Adrenal gland (tissue), 12 donors: ENCODE measurements around the gene CDV3. TPM values are rescaled to one million over a fixed set of nuclear protein-coding genes. Genes with fewer than 3 reads are reported as not detected.

Experiments used
- DNase-seq, 7 donors: peaks; one replicate each; pipeline ENCODE4 v3.0.0-alpha.2; 2019 to 2020
- H3K27ac ChIP-seq, 5 donors: fragments of 200-600 bp; sonication (generic) in 4 of 5; 1 replicate in 3 of 5; 2 replicates in 2 of 5; pipeline versions ENCODE4 v1.5.1 to v1.8.0; 2016 to 2020; ENCODE audit warnings: mild to moderate bottlenecking in 1 of 5
- H3K27me3 ChIP-seq: fragments of 200-600 bp; 2 replicates; pipeline ENCODE4 v1.8.0; 2021
- H3K36me3 ChIP-seq, 2 donors: fragments of 200-600 bp; replicated peaks in 1 of 2; 1 replicate in 1 of 2; 2 replicates in 1 of 2; pipeline versions ENCODE4 v1.5.1 to v1.8.0; 2018 to 2022
- H3K4me1 ChIP-seq, 2 donors: fragments of 200-600 bp; replicated peaks in 1 of 2; 1 replicate in 1 of 2; 2 replicates in 1 of 2; pipeline versions ENCODE4 v1.5.1 to v1.8.0; 2018 to 2021
- H3K4me3 ChIP-seq, 4 donors: fragments of 200-600 bp; sonication (generic) in 3 of 4; one replicate each; pipeline ENCODE4 v1.5.1; 2016 to 2018
- H3K9me3 ChIP-seq, 3 donors: fragments of 200-600 bp; sonication (generic) in 1 of 3; replicated peaks in 1 of 3; 1 replicate in 2 of 3; 2 replicates in 1 of 3; pipeline versions ENCODE4 v1.5.1 to v1.8.0; 2016 to 2021
- CTCF ChIP-seq, 6 experiments: fragments of 450-650 bp in 4 of 6; fragments of 200-600 bp in 2 of 6; sonication (generic) in 1 of 6; IDR thresholded peaks; 1 replicate in 5 of 6; 2 replicates in 1 of 6; pipeline versions ENCODE4 v1.5.1 to v1.8.0; 2016 to 2021; ENCODE audit warnings: antibody characterized with exemption in 6 of 6, mild to moderate bottlenecking in 2 of 6, moderate library complexity in 1 of 6
- POLR2A ChIP-seq, 2 donors: fragments of 450-650 bp; IDR thresholded peaks; one replicate each; pipeline ENCODE4 v1.6.1; 2017; ENCODE audit warnings: antibody characterized with exemption in 2 of 2, mild to moderate bottlenecking in 2 of 2, moderate library complexity in 1 of 2
- WGBS, 4 donors: extraction: QIAGEN DNeasy Blood & Tissue Kit in 2 of 4; methylation state at CpG; one replicate each; pipeline versions ENCODE4 v1.1.5 to v1.1.7; 2013 to 2017; 5-methylcytosine and 5-hydroxymethylcytosine counted together
- intact Hi-C, 2 donors: fragments of 100-400 bp; cut with DNase I; formaldehyde crosslinking; loops; one replicate each; pipeline versions ENCODE4 v1.14.1 to v1.15.0; 2022 to 2023
- polyA plus RNA-seq, 3 donors: library from polyadenylated mRNA; stranded (reverse); fragments of 200-250 nt in 2 of 3; fragments of 350-450 nt in 1 of 3; fragmentation: Illumina TruSeq in 1 of 3; extraction: RNeasy Lipid Tissue Mini Kit (QIAGEN cat#74804) in 1 of 3; gene quantifications; one replicate each; pipeline ENCODE4 v1.2.3, GENCODE V29; 2013 to 2014
- total RNA-seq, 9 donors: library from RNA; depleted of rRNA in 4 of 9; stranded (reverse); fragments of >200 nt in 4 of 9; fragments of 120-200 nt in 1 of 9; fragmentation: NEBNext Ultra II Directional in 1 of 9; extraction: Animal tissue kit (Norgen Biotek cat#: 25700) in 1 of 9; gene quantifications; one replicate each; pipeline versions ENCODE4 v1.1.0 to v1.2.4, GENCODE V29; 2013 to 2023
- donor health status: healthy with polysubstance abuse.
- donor health status: Bipolar disorder and iron deficiency.
- donor health status: DM: yes; HTN: yes; CAD: no.
- donor health status: DM: no; HTN: no; CAD: no.
- donor health status: DM: no; HTN: no; CAD: no.
- donor health status: DM: yes; HTN: yes; CAD: no.

Gene CDV3
- total and polyA plus RNA-seq, 12 donors, result 30.8 to 309 (median 124) TPM

DNA sequence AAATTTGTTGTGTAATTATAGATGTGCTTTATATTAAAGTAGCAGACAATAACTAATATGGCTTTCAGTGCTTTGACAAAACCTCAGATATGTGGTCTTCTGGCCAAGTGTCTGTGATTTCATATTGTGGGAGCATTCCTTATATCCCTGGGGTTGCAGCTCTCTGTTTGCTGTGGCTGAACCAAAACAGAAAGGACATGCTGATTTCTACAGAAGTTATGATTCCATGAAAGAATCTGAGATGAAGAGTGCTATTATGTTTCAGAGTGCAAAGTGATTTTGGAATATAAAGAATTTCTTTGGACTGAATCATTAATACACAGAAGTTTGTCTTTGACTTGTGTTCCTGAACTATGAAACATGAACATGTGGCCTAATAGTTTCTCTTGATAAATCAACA, 36.5 kb downstream of the CDV3 start:
- H3K27ac ChIP-seq, result no peak overlapping the region
- no peak overlapping the region for H3K4me3 ChIP-seq
- intact Hi-C loops, result no loop called here
- H3K4me1 ChIP-seq, result no peaks in the 10 kb centered on the region
- no peak for DNase-seq
- no peaks in the 10 kb centered on the region for H3K9me3 ChIP-seq
- TF ChIP-seq CTCF (IDR thresholded peaks at IDR 0.05) (no peak), POLR2A (IDR thresholded peaks at IDR 0.05) (no peak)
- peaks cover 0 to 20% of the 10 kb centered on the region in 2 donors for H3K36me3 ChIP-seq
- no peaks in the 10 kb centered on the region for H3K27me3 ChIP-seq

DNA sequence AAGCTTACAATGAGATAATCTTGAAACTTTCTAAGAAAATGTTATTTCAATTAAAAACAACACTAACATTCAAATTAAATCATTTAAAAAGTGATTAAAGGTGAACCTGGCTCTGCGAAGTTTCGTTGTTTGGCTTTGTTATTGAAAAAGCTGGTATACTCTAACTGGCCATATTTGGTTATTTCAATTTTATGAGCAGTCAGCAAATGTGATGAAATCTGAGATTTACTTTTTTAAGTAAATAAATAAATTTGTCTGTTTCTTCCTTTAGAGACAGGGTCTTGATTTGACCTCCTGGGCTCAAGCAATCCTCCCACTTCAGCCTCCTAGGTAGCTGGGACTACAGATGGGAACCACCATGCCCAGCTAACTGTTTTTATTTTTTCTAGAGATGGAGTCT, 38.0 kb downstream of the CDV3 start:
- Histone ChIP-seq H3K4me1 (no peaks in the 10 kb centered on the region), H3K4me3 (no peak overlapping the region), H3K36me3 (peaks cover 0 to 20% of the 10 kb centered on the region in 2 donors), H3K27me3 (no peaks in the 10 kb centered on the region), H3K27ac (no peak overlapping the region), H3K9me3 (no peaks in the 10 kb centered on the region)
- 92 to 99% (median 97%) methylated on average over 2 of the region's 2 CpGs for WGBS, 4 donors
- TF ChIP-seq CTCF (IDR thresholded peaks at IDR 0.05) (no peak), POLR2A (IDR thresholded peaks at IDR 0.05) (no peak)
- no peak for DNase-seq
- intact Hi-C loops, result no loop called here

- intact Hi-C loops, result no loop called here
- 92 to 95% (median 94%) methylated on average over 13 of the region's 13 CpGs for WGBS, 4 donors
- Histone ChIP-seq H3K27me3 (no peaks in the 10 kb centered on the region), H3K27ac (no peak overlapping the region), H3K4me1 (no peaks in the 10 kb centered on the region), H3K9me3 (no peaks in the 10 kb centered on the region), H3K36me3 (peaks cover 0 to 20% of the 10 kb centered on the region in 2 donors), H3K4me3 (no peak overlapping the region)
- no peak for TF ChIP-seq POLR2A (IDR thresholded peaks at IDR 0.05)
- TF ChIP-seq CTCF (IDR thresholded peaks at IDR 0.05), result no peak
- no peak for DNase-seq
These were observed 46.7 kb downstream of the CDV3 start for GRCh38 chr3:133620066-133620784.

DNA sequence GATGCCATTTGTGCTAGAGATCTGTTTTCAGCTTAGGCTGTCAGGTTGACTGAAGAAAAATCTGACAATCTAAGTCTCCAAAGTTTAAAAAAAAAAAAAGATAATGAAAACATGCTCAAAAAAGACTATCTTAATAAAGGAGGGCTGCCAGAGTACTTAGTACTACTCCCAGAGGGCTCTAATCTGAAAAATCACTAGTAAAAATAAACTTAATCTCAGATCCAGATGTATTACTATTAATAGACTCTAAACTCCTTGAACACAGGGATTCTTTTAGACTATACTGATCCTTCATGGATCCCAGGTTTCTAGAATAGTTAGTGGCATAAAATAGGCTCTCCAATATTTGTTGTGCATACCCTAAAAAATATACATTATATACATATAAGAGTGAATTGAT, 54.3 kb downstream of the CDV3 start:
- Histone ChIP-seq H3K27me3 (no peaks in the 10 kb centered on the region), H3K4me3 (no peak overlapping the region), H3K9me3 (no peaks in the 10 kb centered on the region), H3K4me1 (no peaks in the 10 kb centered on the region), H3K27ac (no peak overlapping the region), H3K36me3 (peaks cover 0 to 3% of the 10 kb centered on the region in 2 donors)
- DNase-seq, result no peak
- intact Hi-C loops, result no loop called here
- no peak for TF ChIP-seq CTCF (IDR thresholded peaks at IDR 0.05)
- TF ChIP-seq POLR2A (IDR thresholded peaks at IDR 0.05), result no peak
